Osteocyte (in vitro differentiated cells): ENCODE data around the gene NELFE. TPM values are rescaled to one million over a fixed set of nuclear protein-coding genes. Genes with fewer than 3 reads are reported as not detected.

Experiments used
- DNase-seq: peaks from one replicate; pipeline ENCODE4 v3.0.0; 2021; ENCODE audit warnings: mixed read lengths; ENCODE audit not compliant: unreplicated experiment; ENCODE audit errors: extremely low spot score
- H3K27ac Mint-ChIP-seq: one replicate; pipeline ENCODE4 v1.8.0; 2021; ENCODE audit warnings: mild to moderate bottlenecking, mixed read lengths; ENCODE audit not compliant: unreplicated experiment
- H3K27me3 Mint-ChIP-seq: one replicate; pipeline ENCODE4 v1.8.0; 2021; ENCODE audit warnings: mixed read lengths; ENCODE audit not compliant: unreplicated experiment
- H3K36me3 Mint-ChIP-seq: one replicate; pipeline ENCODE4 v1.8.0; 2021; ENCODE audit warnings: mixed read lengths; ENCODE audit not compliant: unreplicated experiment
- H3K4me1 Mint-ChIP-seq: one replicate; pipeline ENCODE4 v1.8.0; 2021; ENCODE audit warnings: mixed read lengths; ENCODE audit not compliant: unreplicated experiment
- H3K4me3 Mint-ChIP-seq: one replicate; pipeline ENCODE4 v1.8.0; 2021; ENCODE audit warnings: mild to moderate bottlenecking, moderate library complexity, mixed read lengths; ENCODE audit not compliant: unreplicated experiment
- H3K9me3 Mint-ChIP-seq: one replicate; pipeline ENCODE4 v1.8.0; 2021; ENCODE audit warnings: mixed read lengths; ENCODE audit not compliant: unreplicated experiment
- total RNA-seq: library from RNA; stranded (reverse); gene quantifications from 2 replicates; pipeline ENCODE4 v1.2.1, GENCODE V29; 2021
- TF ChIP-seq, protein P1 (sequence below): fragments of 200-600 bp; sonication (generic); IDR thresholded peaks from 2 replicates; pipeline ENCODE4 v1.5.0; 2021; ENCODE audit warnings: antibody characterized with exemption, mild to moderate bottlenecking, moderate library complexity

NELFE gene
- total RNA-seq, 1 donor from 2014 or later = 66.8 TPM

GRCh38 chr6:31967926-31968320 lies 9.2 kb upstream of the NELFE start:
- H3K4me1 Mint-ChIP-seq = peaks cover 24% of the 10 kb centered on the region
- H3K4me3 Mint-ChIP-seq = no peak overlapping the region
- H3K27me3 Mint-ChIP-seq = no peaks in the 10 kb centered on the region
- DNase-seq = no peak
- no peaks in the 10 kb centered on the region for H3K9me3 Mint-ChIP-seq
- H3K27ac Mint-ChIP-seq = no peak overlapping the region
- TF ChIP-seq, protein P1, sequence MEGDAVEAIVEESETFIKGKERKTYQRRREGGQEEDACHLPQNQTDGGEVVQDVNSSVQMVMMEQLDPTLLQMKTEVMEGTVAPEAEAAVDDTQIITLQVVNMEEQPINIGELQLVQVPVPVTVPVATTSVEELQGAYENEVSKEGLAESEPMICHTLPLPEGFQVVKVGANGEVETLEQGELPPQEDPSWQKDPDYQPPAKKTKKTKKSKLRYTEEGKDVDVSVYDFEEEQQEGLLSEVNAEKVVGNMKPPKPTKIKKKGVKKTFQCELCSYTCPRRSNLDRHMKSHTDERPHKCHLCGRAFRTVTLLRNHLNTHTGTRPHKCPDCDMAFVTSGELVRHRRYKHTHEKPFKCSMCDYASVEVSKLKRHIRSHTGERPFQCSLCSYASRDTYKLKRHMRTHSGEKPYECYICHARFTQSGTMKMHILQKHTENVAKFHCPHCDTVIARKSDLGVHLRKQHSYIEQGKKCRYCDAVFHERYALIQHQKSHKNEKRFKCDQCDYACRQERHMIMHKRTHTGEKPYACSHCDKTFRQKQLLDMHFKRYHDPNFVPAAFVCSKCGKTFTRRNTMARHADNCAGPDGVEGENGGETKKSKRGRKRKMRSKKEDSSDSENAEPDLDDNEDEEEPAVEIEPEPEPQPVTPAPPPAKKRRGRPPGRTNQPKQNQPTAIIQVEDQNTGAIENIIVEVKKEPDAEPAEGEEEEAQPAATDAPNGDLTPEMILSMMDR = no peak
- H3K36me3 Mint-ChIP-seq = peaks cover 31% of the 10 kb centered on the region

DNA sequence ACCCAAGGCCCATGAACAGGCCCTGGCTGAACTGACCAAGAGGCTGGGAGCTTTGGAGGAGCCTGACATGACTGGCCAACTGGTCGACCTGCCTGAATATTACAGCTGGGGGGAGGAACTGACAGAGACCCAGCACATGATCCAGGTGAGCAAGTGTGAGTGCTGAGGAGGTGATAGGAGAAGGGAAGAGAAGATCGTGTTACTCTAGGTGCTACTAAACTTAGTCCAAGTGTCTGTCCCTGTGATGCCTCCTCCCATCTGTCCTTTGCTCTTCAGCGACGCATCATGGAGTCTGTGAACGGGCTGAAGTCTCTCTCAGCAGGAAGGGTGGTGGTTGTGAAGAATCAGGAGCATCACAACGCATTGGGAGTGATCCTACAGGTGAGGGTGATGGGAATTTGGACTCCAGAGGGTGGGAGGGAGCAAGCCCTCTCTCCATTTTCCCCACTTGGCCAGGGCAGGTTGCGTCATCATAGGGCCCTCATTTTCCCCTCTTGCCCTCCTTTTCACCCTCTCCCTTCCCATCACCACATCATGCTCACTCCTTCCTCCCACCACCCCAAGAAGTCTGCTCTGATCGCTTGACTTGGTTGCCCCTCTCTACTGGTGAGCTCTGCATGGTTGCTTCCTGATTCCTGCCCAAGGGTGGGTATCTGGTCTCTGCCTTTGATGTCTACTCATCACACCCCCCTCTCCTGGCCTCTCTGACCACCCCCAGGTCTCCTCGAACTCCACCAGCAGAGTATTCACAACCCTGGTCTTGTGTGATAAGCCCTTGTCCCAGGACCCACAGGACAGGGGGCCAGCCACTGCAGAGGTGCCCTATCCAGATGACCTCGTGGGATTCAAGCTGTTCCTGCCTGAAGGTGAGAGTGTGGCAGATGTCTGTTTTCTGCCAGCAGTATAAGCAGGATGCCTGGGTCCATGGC lies 8.5 kb upstream of the NELFE start:
- H3K27ac Mint-ChIP-seq = no peak overlapping the region
- H3K9me3 Mint-ChIP-seq = no peaks in the 10 kb centered on the region
- H3K36me3 Mint-ChIP-seq = peaks cover 37% of the 10 kb centered on the region
- TF ChIP-seq, protein P1 = no peak
- H3K4me1 Mint-ChIP-seq = peaks cover 19% of the 10 kb centered on the region
- no peak for DNase-seq
- H3K4me3 Mint-ChIP-seq = no peak overlapping the region
- H3K27me3 Mint-ChIP-seq = no peaks in the 10 kb centered on the region

GRCh38 chr6:31966506-31966905 lies 7.7 kb upstream of the NELFE start:
- H3K4me3 Mint-ChIP-seq = no peak overlapping the region
- no peaks in the 10 kb centered on the region for H3K27me3 Mint-ChIP-seq
- peaks cover 19% of the 10 kb centered on the region for H3K4me1 Mint-ChIP-seq
- TF ChIP-seq, protein P1 = no peak
- peaks cover 44% of the 10 kb centered on the region for H3K36me3 Mint-ChIP-seq
- DNase-seq = no peak
- H3K9me3 Mint-ChIP-seq = no peaks in the 10 kb centered on the region
- H3K27ac Mint-ChIP-seq = no peak overlapping the region

- no peak for DNase-seq
- no peaks in the 10 kb centered on the region for H3K27me3 Mint-ChIP-seq
- no peaks in the 10 kb centered on the region for H3K9me3 Mint-ChIP-seq
- H3K27ac Mint-ChIP-seq = no peak overlapping the region
- TF ChIP-seq, protein P1 = no peak
- H3K36me3 Mint-ChIP-seq = peaks cover 49% of the 10 kb centered on the region
- peaks cover 11% of the 10 kb centered on the region for H3K4me1 Mint-ChIP-seq
- H3K4me3 Mint-ChIP-seq = no peak overlapping the region
Observed at GRCh38 chr6:31965700-31966099, 6.9 kb upstream of the NELFE start.

DNA sequence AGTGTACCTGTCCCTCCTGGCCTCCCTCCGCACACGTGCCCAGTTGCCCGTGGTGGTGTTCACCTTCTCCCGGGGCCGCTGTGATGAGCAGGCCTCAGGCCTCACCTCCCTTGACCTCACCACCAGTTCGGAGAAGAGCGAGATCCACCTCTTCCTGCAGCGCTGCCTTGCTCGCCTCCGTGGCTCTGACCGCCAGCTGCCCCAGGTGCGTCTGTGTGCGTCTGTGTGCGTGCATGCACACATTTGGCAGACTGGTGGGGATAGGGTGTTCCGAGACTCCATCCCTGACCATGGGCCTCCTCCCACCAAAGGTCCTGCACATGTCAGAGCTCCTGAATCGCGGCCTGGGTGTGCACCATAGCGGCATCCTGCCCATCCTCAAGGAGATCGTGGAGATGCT lies 5.2 kb upstream of the NELFE start:
- Mint-ChIP-seq H3K4me1 (peaks cover 13% of the 10 kb centered on the region), H3K36me3 (peaks cover 49% of the 10 kb centered on the region), H3K9me3 (no peaks in the 10 kb centered on the region), H3K27ac (no peak overlapping the region), H3K27me3 (no peaks in the 10 kb centered on the region), H3K4me3 (no peak overlapping the region)
- DNase-seq = no peak
- TF ChIP-seq, protein P1 = no peak
